ENCODE data around the gene ASTN1. TPM values are rescaled to one million over a fixed set of nuclear protein-coding genes. Genes with fewer than 3 reads are reported as not detected.

Gene ASTN1
- total RNA-seq, 1 donor from 2014 or later = 0.22 TPM

GRCh38 chr1:176897350-176898236, 266.9 kb downstream of the ASTN1 start:
- intact Hi-C loops (cut with micrococcal nuclease) = loop anchor here (5.0 kb wide), 1 partner anchor 285 kb away; no protein-coding TSS in a partner anchor
- ATAC-seq (peak; percentile 67), DNase-seq (peak; percentile 80)

- DNase-seq (no peak), ATAC-seq (no peak)
- intact Hi-C loops (cut with micrococcal nuclease) = loop anchor here (5.0 kb wide), 1 partner anchor 286 kb away; no protein-coding TSS in a partner anchor
These were observed 268.3 kb downstream of the ASTN1 start for GRCh38 chr1:176896216-176896615.

GRCh38 chr1:176894450-176894849, 270.1 kb downstream of the ASTN1 start:
- intact Hi-C loops (cut with micrococcal nuclease) = no loop called here
- ATAC-seq = no peak
- DNase-seq = no peak

- intact Hi-C loops (cut with micrococcal nuclease) = no loop called here
- DNase-seq (no peak), ATAC-seq (peak; percentile 74)
These were observed 270.7 kb downstream of the ASTN1 start for GRCh38 chr1:176893625-176894352.

- peak; percentile 83 for ATAC-seq
These were observed 276.0 kb downstream of the ASTN1 start for GRCh38 chr1:176888471-176889032.

GRCh38 chr1:176885751-176886150, 278.8 kb downstream of the ASTN1 start:
- ATAC-seq = no peak
- no peak for DNase-seq
- intact Hi-C loops (cut with micrococcal nuclease) = no loop called here

More at GRCh38 chr1:176888471-176889032, 276.0 kb downstream of the ASTN1 start:
- DNase-seq = no peak
- intact Hi-C loops (cut with micrococcal nuclease) = no loop called here

GRCh38 chr1:176885341-176885740, 279.2 kb downstream of the ASTN1 start:
- DNase-seq (no peak), ATAC-seq (no peak)
- intact Hi-C loops (cut with micrococcal nuclease) = no loop called here

GRCh38 chr1:176884911-176885310, 279.6 kb downstream of the ASTN1 start:
- intact Hi-C loops (cut with micrococcal nuclease) = loop anchor here (5.0 kb wide), 2 partner anchors 328 to 508 kb away; no protein-coding TSS in a partner anchor

GRCh38 chr1:176884286-176884685, 280.2 kb downstream of the ASTN1 start:
- ATAC-seq = no peak
- intact Hi-C loops (cut with micrococcal nuclease) = loop anchor here (5.0 kb wide), 2 partner anchors 327 to 507 kb away; no protein-coding TSS in a partner anchor
- DNase-seq = no peak

More at GRCh38 chr1:176884911-176885310, 279.6 kb downstream of the ASTN1 start:
- ATAC-seq (no peak), DNase-seq (no peak)

- intact Hi-C loops (cut with micrococcal nuclease) = loop anchor here (5.0 kb wide), 2 partner anchors 324 to 504 kb away; no protein-coding TSS in a partner anchor
- DNase-seq (peak; percentile 74), ATAC-seq (peak; percentile 91)
These were observed 283.4 kb downstream of the ASTN1 start for GRCh38 chr1:176880955-176881595.

- DNase-seq = no peak
- ATAC-seq = no peak
- intact Hi-C loops (cut with micrococcal nuclease) = loop anchor here (5.0 kb wide), 2 partner anchors 323 to 503 kb away; no protein-coding TSS in a partner anchor
These were observed 284.5 kb downstream of the ASTN1 start for GRCh38 chr1:176879784-176880620.

- DNase-seq (no peak), ATAC-seq (peak; percentile 29)
- intact Hi-C loops (cut with micrococcal nuclease) = no loop called here
These were observed 285.6 kb downstream of the ASTN1 start for GRCh38 chr1:176878750-176879536.

- DNase-seq = no peak
- intact Hi-C loops (cut with micrococcal nuclease) = no loop called here
- ATAC-seq = no peak
These were observed 287.0 kb downstream of the ASTN1 start for GRCh38 chr1:176877557-176877956.

- ATAC-seq = no peak
- intact Hi-C loops (cut with micrococcal nuclease) = no loop called here
- no peak for DNase-seq
These were observed 287.5 kb downstream of the ASTN1 start for GRCh38 chr1:176876966-176877515.

GRCh38 chr1:176869577-176869976, 294.9 kb downstream of the ASTN1 start:
- DNase-seq = peak; percentile 43
- peak; percentile 96 for ATAC-seq
- intact Hi-C loops (cut with micrococcal nuclease) = no loop called here

- no peak for DNase-seq
- ATAC-seq = no peak
- intact Hi-C loops (cut with micrococcal nuclease) = no loop called here
These were observed 298.3 kb downstream of the ASTN1 start for GRCh38 chr1:176866011-176866714.
